HG03457 (cell line): ENCODE results near the gene APIP.

ENCODE experiments used
- ATAC-seq: cut with Tn5 transposase; IDR thresholded peaks from one replicate; pipeline ENCODE4 v1.9.1; 2021; ENCODE audit warnings: moderate number of reproducible peaks; ENCODE audit not compliant: unreplicated experiment

APIP gene

GRCh38 chr11:34890812-34891211, 25.4 kb downstream of the APIP start:
- ATAC-seq: no peak

GRCh38 chr11:34890089-34890488, 26.1 kb downstream of the APIP start:
- no peak for ATAC-seq

DNA sequence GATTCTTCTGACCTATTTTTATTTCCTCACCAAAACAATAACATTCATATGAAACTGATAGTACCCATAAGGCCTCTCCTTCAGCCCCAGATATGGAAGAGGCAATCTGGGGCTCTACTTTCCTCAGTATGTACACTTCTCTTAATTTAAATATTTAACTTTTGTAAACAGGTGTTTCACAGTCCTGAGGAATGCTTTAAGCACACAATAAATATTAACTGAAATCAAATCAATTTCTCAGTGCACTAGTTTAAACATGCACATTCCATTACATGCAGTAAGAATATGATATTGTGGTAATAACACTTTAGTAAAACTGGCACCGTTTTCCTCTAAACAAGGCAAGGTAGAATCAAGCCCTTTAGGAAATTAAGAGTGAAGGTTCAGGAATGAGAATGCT, 28.9 kb downstream of the APIP start:
- no peak for ATAC-seq

DNA sequence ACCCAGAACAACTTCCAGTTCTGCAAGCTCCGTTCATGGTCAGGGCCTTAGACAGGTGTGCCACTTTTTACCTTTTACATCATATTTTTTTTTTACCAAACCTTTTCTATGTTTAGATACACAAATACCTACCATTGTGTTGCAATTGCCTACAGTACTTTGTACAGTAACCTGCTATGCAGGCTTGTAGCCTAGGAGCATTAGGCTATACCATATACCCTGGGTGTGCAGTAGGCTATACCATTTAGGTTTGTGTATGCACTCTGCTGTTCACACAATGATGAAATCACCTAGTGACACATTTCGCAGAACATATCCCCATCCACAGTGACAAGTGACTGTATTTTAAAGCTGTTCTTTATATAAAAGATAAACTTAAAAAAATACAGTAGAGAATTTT, 29.6 kb downstream of the APIP start:
- ATAC-seq: no peak

DNA sequence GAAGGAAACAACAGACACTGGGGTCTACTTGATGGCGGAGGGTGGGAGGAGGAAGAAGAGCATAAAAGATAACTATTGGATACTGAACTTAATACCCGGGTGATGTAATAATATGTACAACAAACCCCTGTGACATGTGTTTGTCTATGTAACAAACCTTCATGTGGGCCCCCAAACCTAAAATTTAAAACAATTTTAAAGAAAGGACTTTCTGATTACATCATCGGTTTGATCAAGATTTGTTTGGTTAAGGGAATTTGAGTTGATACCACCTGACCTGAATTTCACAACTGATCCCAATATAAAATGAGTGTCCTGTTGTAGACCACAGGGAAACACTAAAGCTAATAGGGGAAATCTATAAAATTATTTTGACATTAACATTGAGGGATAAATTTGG, 34.3 kb downstream of the APIP start:
- ATAC-seq: no peak

DNA sequence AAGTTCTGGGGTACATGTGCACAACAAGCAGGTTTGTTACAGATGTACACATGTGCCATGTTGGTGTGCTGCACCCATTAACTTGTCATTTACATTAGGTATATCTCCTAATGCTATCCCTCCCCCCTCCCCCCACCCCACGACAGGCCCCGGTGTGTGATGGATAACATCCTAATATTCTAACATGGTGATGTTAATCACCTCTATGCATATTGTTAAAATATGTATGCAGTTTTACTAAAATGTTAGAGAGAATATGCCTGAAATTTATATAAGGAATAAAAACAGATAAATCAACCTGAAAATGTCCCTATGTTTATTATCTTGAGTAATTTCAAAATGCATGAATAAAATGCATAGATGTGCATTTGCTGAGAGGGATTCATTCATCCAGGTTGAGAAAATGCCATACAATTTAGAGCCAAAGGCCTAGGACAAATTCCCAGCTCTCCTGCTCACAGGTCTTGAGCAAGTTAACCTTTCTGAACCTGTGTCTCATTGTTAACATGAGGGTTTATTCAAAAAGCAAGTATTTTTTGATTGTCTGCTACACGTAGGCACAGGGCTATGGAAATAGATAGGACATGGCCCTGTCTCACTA, 38.7 kb downstream of the APIP start:
- ATAC-seq: no peak

GRCh38 chr11:34874202-34874601, 42.0 kb downstream of the APIP start:
- no peak for ATAC-seq

DNA sequence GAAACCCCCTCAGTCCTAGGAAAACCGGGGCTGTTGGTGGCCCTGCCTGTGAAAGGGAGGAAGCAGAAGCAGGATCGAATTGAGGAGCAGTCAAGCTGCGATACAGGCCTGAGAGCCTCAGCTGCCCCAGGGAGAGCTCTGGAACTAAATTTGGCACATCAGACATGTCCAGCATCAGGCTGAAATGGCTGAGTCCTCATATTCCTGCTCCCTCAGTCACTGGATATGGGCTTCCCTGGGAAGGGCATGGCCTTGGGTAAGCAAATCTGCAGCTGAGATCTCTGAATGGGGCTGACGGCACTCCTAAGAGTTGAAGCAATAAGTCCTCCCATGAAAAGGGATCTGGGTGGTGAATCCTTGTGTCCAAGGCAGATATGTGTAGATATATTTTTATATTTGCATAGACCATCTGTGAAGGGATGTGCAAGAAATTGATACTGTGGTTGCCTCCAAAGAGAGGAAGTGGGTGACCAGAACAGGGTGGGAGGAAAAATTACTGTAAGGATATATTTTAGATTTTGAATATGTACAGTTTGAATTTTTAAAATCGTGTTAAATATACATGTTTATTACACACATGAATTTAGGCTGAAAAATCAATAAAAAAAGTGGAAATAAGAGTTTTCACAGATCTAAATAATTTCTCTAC, 45.5 kb downstream of the APIP start:
- ATAC-seq: no peak

GRCh38 chr11:34869425-34869824, 46.8 kb downstream of the APIP start:
- no peak for ATAC-seq

DNA sequence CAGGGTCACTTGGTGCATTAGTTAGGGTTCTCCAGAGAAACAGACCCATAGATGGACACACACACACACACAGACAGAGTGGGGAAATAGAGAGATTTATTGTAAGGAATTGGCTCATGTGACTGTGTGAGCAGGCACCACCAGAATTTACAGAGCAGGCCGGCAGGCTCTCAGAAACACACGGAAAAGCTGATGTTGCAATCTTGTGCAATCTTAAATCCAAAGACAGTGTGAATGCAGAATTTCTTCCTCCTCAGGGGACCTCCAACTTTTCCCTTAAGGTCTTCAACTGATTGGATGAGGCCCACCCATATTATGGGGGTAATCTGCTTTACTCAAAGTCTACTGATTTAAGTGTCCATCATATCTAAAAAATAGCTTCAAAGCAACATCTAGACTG, 49.8 kb downstream of the APIP start:
- ATAC-seq: no peak

GRCh38 chr11:34865261-34865660, 50.9 kb downstream of the APIP start:
- no peak for ATAC-seq

GRCh38 chr11:34864424-34864823, 51.8 kb downstream of the APIP start:
- no peak for ATAC-seq

DNA sequence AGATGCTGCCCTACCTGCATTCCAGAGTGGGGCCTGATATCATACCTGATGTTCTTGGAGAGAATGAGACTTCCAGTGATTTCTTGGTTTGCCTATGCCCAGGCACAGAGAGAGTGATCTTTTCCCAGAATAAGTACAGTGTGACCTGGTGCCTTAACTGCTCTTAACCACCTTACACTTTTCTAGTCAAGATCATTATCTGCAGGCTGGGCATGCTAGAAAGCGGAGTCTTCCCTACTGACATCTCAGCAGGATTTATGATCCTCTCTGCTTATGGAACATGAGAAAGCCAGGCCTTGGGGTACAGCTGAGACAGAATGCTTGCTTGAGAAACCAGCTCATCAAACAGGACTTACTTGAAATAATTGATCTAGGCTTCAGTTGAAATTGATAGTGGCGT, 53.1 kb downstream of the APIP start:
- no peak for ATAC-seq

- ATAC-seq: no peak
Measured at GRCh38 chr11:34860518-34860917, 55.7 kb downstream of the APIP start.

- no peak for ATAC-seq
Measured at GRCh38 chr11:34860034-34860433, 56.1 kb downstream of the APIP start.

DNA sequence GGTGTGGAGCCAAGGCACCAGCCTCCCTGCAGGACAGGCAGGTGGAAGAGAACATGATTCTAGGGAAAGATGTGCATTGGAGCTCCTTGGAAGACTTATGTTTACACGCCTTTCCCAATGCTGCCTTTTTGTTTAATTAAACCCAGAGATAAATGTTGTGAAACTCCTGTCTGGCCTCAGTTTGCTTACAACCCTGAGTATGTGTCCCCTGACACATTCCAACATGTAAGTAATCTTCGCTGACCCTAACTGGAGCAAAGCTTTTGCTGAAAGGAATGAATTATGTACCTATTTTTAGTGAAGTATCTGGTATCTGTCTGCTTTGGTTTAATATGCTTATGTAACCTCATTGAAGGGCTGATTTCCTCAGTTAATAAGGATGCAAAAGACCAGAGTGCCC, 56.7 kb downstream of the APIP start:
- ATAC-seq: no peak

GRCh38 chr11:34857463-34857862, 58.7 kb downstream of the APIP start:
- ATAC-seq: no peak

GRCh38 chr11:34856251-34856650, 59.9 kb downstream of the APIP start:
- no peak for ATAC-seq

GRCh38 chr11:34855754-34856095, 60.5 kb downstream of the APIP start:
- ATAC-seq: no peak

DNA sequence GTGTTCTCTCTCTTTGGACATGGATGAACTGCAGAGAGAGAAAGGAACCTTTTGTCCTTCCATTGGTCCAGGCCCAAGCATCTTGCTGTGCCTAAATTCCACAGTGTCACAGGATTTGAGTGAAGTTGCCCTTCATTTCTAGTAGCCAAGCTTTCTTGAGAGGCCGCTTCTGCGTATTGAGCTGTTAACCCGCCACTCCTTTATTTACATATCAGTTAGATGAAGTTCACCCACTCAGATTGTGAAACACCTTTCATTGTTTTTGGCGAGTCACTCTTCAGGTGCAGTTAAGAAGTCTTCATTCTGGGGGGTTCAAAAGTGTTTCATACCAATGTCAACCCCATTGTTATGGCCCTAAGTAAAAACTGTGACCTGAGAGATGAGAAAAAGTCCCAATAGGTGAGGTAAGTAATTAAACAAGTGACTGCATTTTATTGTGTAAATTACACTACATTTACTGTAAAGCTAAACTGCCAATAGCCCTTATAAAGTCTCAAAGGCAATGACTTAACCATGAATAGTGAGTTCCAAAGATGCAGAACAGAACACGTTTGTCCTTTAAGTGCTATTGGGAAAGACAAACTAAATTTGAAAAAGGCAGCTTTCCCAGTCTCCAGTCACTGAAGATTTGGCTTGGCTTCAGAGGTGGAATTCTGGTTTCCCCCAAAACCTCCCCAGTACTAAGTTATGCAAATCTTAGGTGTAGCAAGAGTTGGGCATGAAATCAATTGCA, 61.0 kb downstream of the APIP start:
- ATAC-seq: no peak

DNA sequence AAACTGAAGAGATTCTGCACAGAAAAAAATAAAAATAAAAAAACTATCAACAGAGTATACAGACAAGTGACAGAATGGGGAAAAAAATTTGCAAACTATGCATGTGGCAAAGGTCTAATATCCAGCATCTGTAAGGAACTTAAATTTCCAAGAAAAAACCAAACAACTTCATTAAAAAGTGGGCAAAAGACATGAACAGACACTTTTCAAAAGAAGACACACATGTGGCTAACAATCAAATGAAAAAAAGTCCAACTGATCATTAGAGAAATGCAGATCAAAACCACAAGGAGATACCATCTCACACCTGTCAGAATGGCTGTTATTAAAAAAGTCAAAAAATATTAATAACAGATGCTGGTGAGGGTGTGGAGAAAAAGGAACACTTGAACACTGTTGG, 64.3 kb downstream of the APIP start:
- ATAC-seq: no peak

- no peak for ATAC-seq
Measured at GRCh38 chr11:34850334-34850733, 65.8 kb downstream of the APIP start.

DNA sequence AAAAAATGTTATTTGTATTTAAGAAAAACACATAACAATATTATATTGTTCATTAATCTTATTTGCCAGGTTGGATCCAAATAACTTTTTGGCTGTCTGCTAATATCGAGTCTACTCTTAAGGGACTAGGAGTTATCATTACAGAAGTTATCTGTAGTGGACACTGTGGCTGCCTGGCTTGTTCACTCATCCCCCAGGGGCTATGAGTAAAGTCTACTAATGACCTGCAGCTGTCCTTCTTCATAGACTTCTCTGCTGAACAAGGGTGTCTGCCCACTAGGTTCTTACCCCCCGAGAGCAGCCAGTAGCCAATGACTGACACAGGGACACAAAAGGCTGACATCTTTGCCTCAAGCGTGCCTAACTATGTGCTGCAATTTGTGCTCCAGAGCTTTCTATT, 69.7 kb downstream of the APIP start:
- no peak for ATAC-seq
